ENCODE data around the gene HSD17B12. TPM values are rescaled to one million over a fixed set of nuclear protein-coding genes. Genes with fewer than 3 reads are reported as not detected.

Gene HSD17B12
- total RNA-seq, 2 donors from 2014 or later = 59.9 to 102 TPM

DNA sequence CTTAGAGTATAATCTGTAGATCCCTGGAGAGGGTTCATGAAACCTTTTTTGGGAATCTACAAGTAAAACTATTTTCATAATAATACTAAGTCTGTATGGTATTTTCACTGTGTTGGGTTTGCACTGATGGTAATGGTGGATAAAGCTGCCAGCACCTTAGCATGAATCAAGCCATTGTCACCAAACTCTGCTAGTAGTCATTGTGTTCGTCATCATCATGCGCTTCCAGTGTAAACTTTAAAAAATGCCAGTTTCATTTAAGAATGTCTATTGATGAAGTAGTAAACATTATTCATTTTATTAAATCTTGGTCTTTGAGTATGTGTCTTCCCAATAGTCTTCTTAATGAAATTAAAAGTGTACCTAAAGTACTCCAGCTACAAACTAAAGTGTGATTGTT lies 215.1 kb downstream of the HSD17B12 start:
- Histone ChIP-seq H3K36me3 (peaks cover 0 to 9% of the 10 kb centered on the region in 2 donors), H3K9me3 (no peaks in the 10 kb centered on the region), H3K27ac (peak overlapping the region in 1 of 2 donors; percentile 61), H3K4me3 (no peak overlapping the region), H3K27me3 (replicated peaks; ENCODE audit: insufficient read depth) (no peaks in the 10 kb centered on the region), H3K4me1 (replicated peaks) (peaks cover 9% of the 10 kb centered on the region)
- no peak for DNase-seq (ENCODE audit: low spot score)
- 89% methylated on average over 2 of the region's 2 CpGs for WGBS
- TF ChIP-seq POLR2AphosphoS5 (IDR thresholded peaks at IDR 0.05) (no peak), POLR2A (IDR thresholded peaks at IDR 0.05) (no peak)
- TF ChIP-seq, protein P1, sequence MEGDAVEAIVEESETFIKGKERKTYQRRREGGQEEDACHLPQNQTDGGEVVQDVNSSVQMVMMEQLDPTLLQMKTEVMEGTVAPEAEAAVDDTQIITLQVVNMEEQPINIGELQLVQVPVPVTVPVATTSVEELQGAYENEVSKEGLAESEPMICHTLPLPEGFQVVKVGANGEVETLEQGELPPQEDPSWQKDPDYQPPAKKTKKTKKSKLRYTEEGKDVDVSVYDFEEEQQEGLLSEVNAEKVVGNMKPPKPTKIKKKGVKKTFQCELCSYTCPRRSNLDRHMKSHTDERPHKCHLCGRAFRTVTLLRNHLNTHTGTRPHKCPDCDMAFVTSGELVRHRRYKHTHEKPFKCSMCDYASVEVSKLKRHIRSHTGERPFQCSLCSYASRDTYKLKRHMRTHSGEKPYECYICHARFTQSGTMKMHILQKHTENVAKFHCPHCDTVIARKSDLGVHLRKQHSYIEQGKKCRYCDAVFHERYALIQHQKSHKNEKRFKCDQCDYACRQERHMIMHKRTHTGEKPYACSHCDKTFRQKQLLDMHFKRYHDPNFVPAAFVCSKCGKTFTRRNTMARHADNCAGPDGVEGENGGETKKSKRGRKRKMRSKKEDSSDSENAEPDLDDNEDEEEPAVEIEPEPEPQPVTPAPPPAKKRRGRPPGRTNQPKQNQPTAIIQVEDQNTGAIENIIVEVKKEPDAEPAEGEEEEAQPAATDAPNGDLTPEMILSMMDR (IDR thresholded peaks at IDR 0.05) = no peak
- intact Hi-C loops (cut with DNase I) = no loop called here

DNA sequence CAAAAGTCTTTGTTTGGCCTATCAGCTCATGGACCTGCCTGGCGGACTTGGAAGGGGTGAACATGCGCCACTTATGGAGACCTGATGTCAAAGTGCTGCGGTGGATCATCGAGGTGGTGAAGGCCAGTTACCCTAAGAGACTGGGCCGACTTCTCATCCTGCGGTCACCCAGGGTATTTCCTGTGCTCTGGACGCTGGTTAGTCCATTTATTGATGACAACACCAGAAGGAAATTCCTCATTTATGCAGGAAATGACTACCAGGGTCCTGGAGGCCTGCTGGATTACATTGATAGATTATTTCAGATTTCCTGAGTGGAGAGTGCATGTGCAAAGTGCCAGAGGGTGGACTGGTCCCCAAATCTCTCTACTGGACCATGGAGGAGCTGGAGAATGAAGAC lies 218.0 kb downstream of the HSD17B12 start:
- H3K4me1 ChIP-seq (replicated peaks) = peaks cover 12% of the 10 kb centered on the region
- no peak overlapping the region for H3K27ac ChIP-seq
- no peaks in the 10 kb centered on the region for H3K27me3 ChIP-seq (replicated peaks; ENCODE audit: insufficient read depth)
- TF ChIP-seq, protein P1 (IDR thresholded peaks at IDR 0.05) = no peak
- no peak for TF ChIP-seq POLR2A (IDR thresholded peaks at IDR 0.05)
- TF ChIP-seq POLR2AphosphoS5 (IDR thresholded peaks at IDR 0.05) = no peak
- no peaks in the 10 kb centered on the region for H3K9me3 ChIP-seq
- DNase-seq (ENCODE audit: low spot score) = no peak
- WGBS = 95% methylated on average over 7 of the region's 7 CpGs
- no peak overlapping the region for H3K4me3 ChIP-seq
- H3K36me3 ChIP-seq = peaks cover 6 to 9% of the 10 kb centered on the region in 2 donors
- intact Hi-C loops (cut with DNase I) = no loop called here

DNA sequence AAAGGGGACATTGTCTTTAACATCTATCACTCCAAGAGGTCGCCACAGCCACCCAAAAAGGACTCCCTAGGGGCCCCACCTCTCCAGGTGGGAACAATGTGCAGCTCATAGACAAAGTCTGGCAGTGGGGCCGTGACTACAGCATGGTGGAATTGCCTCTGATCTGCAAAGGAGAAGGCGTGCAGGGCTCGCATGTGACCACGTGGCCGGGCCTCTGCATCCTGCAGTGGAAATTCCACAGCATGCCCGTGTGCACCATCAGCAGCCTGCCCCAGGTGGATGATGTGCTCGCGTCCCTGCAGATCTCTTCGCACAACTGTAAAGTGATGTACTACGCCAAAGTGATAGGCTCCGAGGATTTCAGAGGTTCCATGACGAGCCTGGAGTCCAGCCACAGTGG lies 218.6 kb downstream of the HSD17B12 start:
- peaks cover 6 to 9% of the 10 kb centered on the region in 2 donors for H3K36me3 ChIP-seq
- H3K9me3 ChIP-seq = no peaks in the 10 kb centered on the region
- H3K27me3 ChIP-seq (replicated peaks; ENCODE audit: insufficient read depth) = no peaks in the 10 kb centered on the region
- no peak overlapping the region for H3K4me3 ChIP-seq
- H3K4me1 ChIP-seq (replicated peaks) = peaks cover 16% of the 10 kb centered on the region
- no peak for TF ChIP-seq POLR2AphosphoS5 (IDR thresholded peaks at IDR 0.05)
- TF ChIP-seq POLR2A (IDR thresholded peaks at IDR 0.05) = no peak
- TF ChIP-seq, protein P1 (IDR thresholded peaks at IDR 0.05) = no peak
- no peak for DNase-seq (ENCODE audit: low spot score)
- H3K27ac ChIP-seq = no peak overlapping the region
- WGBS = 89% methylated on average over 13 of the region's 13 CpGs
- intact Hi-C loops (cut with DNase I) = no loop called here

DNA sequence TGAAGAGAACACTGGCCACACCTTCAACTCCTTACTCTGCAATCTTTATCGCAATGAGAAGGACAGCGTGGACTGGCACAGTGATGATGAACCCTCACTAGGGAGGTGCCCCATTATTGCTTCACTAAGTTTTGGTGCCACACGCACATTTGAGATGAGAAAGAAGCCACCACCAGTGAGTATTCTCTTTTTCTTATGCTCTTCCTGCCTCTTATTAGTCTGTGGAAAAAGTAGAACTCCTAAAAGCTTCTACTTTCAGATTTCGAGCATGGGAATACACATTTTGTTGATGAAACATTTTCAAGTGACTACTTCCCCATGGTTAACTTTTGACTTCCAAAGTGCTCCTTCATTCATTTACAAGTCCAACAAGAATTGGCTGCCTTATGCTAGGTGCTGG lies 221.0 kb downstream of the HSD17B12 start:
- Histone ChIP-seq H3K9me3 (no peaks in the 10 kb centered on the region), H3K27me3 (replicated peaks; ENCODE audit: insufficient read depth) (no peaks in the 10 kb centered on the region), H3K4me1 (replicated peaks) (peaks cover 7% of the 10 kb centered on the region), H3K4me3 (no peak overlapping the region), H3K27ac (no peak overlapping the region), H3K36me3 (peaks cover 6 to 9% of the 10 kb centered on the region in 2 donors)
- WGBS = 95% methylated on average over 4 of the region's 4 CpGs
- intact Hi-C loops (cut with DNase I) = no loop called here
- no peak for DNase-seq (ENCODE audit: low spot score)
- TF ChIP-seq POLR2AphosphoS5 (IDR thresholded peaks at IDR 0.05) = no peak
- TF ChIP-seq POLR2A (IDR thresholded peaks at IDR 0.05) = no peak
- TF ChIP-seq, protein P1 (IDR thresholded peaks at IDR 0.05) = no peak

DNA sequence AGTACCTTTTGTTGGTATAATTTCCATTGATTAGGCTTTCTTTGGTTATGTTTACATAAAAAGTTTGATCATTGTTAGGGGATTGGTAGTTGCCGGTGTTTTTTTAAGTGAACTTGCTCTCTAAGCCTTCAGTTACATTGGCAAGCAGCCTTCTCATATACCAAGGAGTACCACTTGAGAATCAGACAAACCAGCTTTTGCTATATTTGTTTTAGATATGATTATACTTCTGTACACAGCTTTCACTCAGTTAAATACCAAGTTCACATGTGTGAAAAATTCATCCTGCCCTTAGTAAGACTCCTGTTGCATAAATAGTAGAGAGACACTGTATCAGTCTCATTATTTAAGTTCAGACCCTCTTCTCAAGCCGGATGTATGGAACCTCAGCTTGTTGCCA lies 222.5 kb downstream of the HSD17B12 start:
- Histone ChIP-seq H3K27me3 (replicated peaks; ENCODE audit: insufficient read depth) (no peaks in the 10 kb centered on the region), H3K36me3 (peaks cover 0 to 6% of the 10 kb centered on the region in 2 donors), H3K4me1 (replicated peaks) (peaks cover 7% of the 10 kb centered on the region), H3K27ac (no peak overlapping the region), H3K9me3 (no peaks in the 10 kb centered on the region), H3K4me3 (no peak overlapping the region)
- TF ChIP-seq, protein P1 (IDR thresholded peaks at IDR 0.05) = no peak
- TF ChIP-seq POLR2A (IDR thresholded peaks at IDR 0.05) = no peak
- no peak for TF ChIP-seq POLR2AphosphoS5 (IDR thresholded peaks at IDR 0.05)
- no peak for DNase-seq (ENCODE audit: low spot score)
- intact Hi-C loops (cut with DNase I) = no loop called here
- WGBS = 82% methylated on average over 2 of the region's 2 CpGs

Data from prostate gland (tissue), 2 donors.